Measurements from ENCODE around the gene METTL24.

DNA sequence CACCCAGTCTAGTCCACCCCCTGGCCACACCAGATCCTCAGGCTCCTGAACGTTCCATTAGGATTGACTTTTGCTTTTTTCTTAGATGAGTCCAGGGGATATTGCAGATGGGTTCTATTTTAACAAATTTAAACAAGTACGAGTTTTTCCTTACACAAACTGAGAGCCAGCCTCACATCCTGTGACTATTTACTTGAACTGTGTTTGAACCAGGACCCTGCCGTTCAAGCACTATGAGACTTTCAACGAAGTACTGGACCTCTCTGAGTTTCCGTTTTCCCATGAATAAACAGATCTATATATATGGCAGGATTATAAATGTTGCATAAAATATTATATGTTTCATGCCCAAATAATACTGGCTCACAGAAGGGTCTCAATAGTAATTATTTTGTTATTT lies 1.4 kb upstream of the METTL24 start:
- TF ChIP-seq, protein P1, sequence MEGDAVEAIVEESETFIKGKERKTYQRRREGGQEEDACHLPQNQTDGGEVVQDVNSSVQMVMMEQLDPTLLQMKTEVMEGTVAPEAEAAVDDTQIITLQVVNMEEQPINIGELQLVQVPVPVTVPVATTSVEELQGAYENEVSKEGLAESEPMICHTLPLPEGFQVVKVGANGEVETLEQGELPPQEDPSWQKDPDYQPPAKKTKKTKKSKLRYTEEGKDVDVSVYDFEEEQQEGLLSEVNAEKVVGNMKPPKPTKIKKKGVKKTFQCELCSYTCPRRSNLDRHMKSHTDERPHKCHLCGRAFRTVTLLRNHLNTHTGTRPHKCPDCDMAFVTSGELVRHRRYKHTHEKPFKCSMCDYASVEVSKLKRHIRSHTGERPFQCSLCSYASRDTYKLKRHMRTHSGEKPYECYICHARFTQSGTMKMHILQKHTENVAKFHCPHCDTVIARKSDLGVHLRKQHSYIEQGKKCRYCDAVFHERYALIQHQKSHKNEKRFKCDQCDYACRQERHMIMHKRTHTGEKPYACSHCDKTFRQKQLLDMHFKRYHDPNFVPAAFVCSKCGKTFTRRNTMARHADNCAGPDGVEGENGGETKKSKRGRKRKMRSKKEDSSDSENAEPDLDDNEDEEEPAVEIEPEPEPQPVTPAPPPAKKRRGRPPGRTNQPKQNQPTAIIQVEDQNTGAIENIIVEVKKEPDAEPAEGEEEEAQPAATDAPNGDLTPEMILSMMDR (IDR thresholded peaks at IDR 0.05): no peak
- no peak for TF ChIP-seq POLR2A (IDR thresholded peaks at IDR 0.05)
